Keratinocyte (primary cell): ENCODE measurements around the gene ISG20L2. TPM values are rescaled to one million over a fixed set of nuclear protein-coding genes. Genes with fewer than 3 reads are reported as not detected.

ENCODE experiments used
- DNase-seq: peaks from one replicate; pipeline ENCODE4 v3.0.0-alpha.2; 2011; ENCODE audit warnings: low read depth, missing footprints, low spot score
- FAIRE-seq: peaks from 2 replicates; lab custom pipeline; 2011; peaks lifted over from hg19 to GRCh38; lab: Jason Lieb, UNC
- H2AFZ ChIP-seq: 2 replicates; pipeline ENCODE4 v1.6.0; 2012; ENCODE audit warnings: low read length, control low read depth, inconsistent platforms; ENCODE audit not compliant: control insufficient read depth
- H3K27ac ChIP-seq: 2 replicates; pipeline ENCODE4 v1.5.1; 2011; ENCODE audit warnings: low read length; ENCODE audit not compliant: control insufficient read depth, insufficient read depth
- H3K27me3 ChIP-seq: 3 replicates; pipeline ENCODE4 v1.6.0; 2011; ENCODE audit warnings: low read length; ENCODE audit not compliant: control insufficient read depth, insufficient read depth; ENCODE audit errors: extremely low read depth
- H3K36me3 ChIP-seq, 2 experiments: 2 replicates in 1 of 2; 3 replicates in 1 of 2; pipeline ENCODE4 v1.5.1; 2011; ENCODE audit warnings: low read length in 2 of 2, mild to moderate bottlenecking in 1 of 2; ENCODE audit not compliant: control insufficient read depth in 2 of 2, insufficient read depth in 2 of 2; ENCODE audit errors: extremely low read depth in 1 of 2
- H3K4me1 ChIP-seq: 3 replicates; pipeline ENCODE4 v1.5.1; 2011; ENCODE audit warnings: low read length; ENCODE audit not compliant: control insufficient read depth, insufficient read depth; ENCODE audit errors: extremely low read depth
- H3K4me2 ChIP-seq: 3 replicates; pipeline ENCODE4 v1.6.0; 2011; ENCODE audit warnings: low read depth, low read length; ENCODE audit not compliant: control insufficient read depth, insufficient read depth; ENCODE audit errors: extremely low read depth
- H3K4me3 ChIP-seq, 3 experiments: fragments of 200-600 bp in 1 of 3; sonication (generic) in 1 of 3; 2 replicates in 2 of 3; 3 replicates in 1 of 3; pipeline ENCODE4 v1.5.1; 2011 to 2016; ENCODE audit warnings: low read length in 3 of 3, mild to moderate bottlenecking in 3 of 3, control low read depth in 2 of 3, inconsistent platforms in 1 of 3, low read depth in 1 of 3, mixed read lengths in 1 of 3, mixed run types in 1 of 3, moderate library complexity in 1 of 3; ENCODE audit not compliant: control insufficient read depth in 2 of 3, insufficient read depth in 2 of 3; ENCODE audit errors: extremely low read depth in 1 of 3
- H3K79me2 ChIP-seq: 2 replicates; pipeline ENCODE4 v1.6.0; 2012; ENCODE audit warnings: low read length; ENCODE audit not compliant: control insufficient read depth, insufficient read depth
- H3K9ac ChIP-seq: 3 replicates; pipeline ENCODE4 v1.6.0; 2011; ENCODE audit warnings: low read length; ENCODE audit not compliant: control insufficient read depth, insufficient read depth; ENCODE audit errors: extremely low read depth
- H3K9me1 ChIP-seq: 3 replicates; pipeline ENCODE4 v1.6.0; 2011; ENCODE audit warnings: low read length; ENCODE audit not compliant: control insufficient read depth, insufficient read depth; ENCODE audit errors: extremely low read depth
- H3K9me3 ChIP-seq: 2 replicates; pipeline ENCODE4 v1.5.1; 2012; ENCODE audit warnings: low read depth, low read length; ENCODE audit not compliant: control insufficient read depth
- H4K20me1 ChIP-seq: 3 replicates; pipeline ENCODE4 v1.6.0; 2011; ENCODE audit warnings: low read length; ENCODE audit not compliant: control insufficient read depth, insufficient read depth; ENCODE audit errors: extremely low read depth
- CTCF ChIP-seq, 3 experiments: IDR thresholded peaks in 1 of 3; conservative IDR thresholded peaks in 1 of 3; optimal IDR thresholded peaks in 1 of 3; 2 replicates in 2 of 3; 3 replicates in 1 of 3; pipeline versions ENCODE3 to v1.5.1; 2011; ENCODE audit warnings: low read length in 3 of 3, mild to moderate bottlenecking in 3 of 3, moderate library complexity in 2 of 3, control low read depth in 1 of 3, inconsistent platforms in 1 of 3; ENCODE audit not compliant: insufficient read depth in 2 of 3; ENCODE audit errors: extremely low read depth in 1 of 3
- EZH2 ChIP-seq: IDR thresholded peaks from one replicate; pipeline ENCODE4 v1.6.1; 2012; ENCODE audit warnings: inconsistent platforms, mild to moderate bottlenecking, low read length, moderate library complexity
- dilution Hi-C: fragments of 300-500 bp; cut with MboI; formaldehyde crosslinking; loops from one replicate; pipeline ENCODE4 v1.7.0; 2020; ENCODE audit warnings: low sequenced_read_pairs; ENCODE audit not compliant: extremely low pct_ligation_motif_present
- polyA plus RNA-seq, 5 experiments: library from polyadenylated mRNA; depleted of rRNA in 3 of 5; stranded (reverse) in 3 of 5; stranded (forward) in 1 of 5; unstranded in 1 of 5; fragments of >200 nt; gene quantifications; 1 replicate in 1 of 5; 2 replicates in 3 of 5; 3 replicates in 1 of 5; pipeline versions ENCODE4 v1.2.1 to v1.2.3, GENCODE V29; 2011 to 2012; ENCODE audit warnings: missing spikeins in 2 of 5, low read depth in 1 of 5, low replicate concordance in 1 of 5

ISG20L2 gene
- polyA plus RNA-seq, 1 donor (not counting 4 experiments of a cell fraction or from before 2014, with no cell fraction given) = 48.6 TPM

GRCh38 chr1:156747742-156748669 is 19.4 kb upstream of the ISG20L2 start:
- no peak overlapping the region for H2AFZ ChIP-seq
- peaks cover 81% of the 10 kb centered on the region for H3K79me2 ChIP-seq
- peaks cover 21 to 28% of the 10 kb centered on the region in 2 experiments for H3K36me3 ChIP-seq
- FAIRE-seq (no peak), DNase-seq (no peak)
- peaks cover 44% of the 10 kb centered on the region for H3K4me1 ChIP-seq
- no peak for TF ChIP-seq EZH2
- TF ChIP-seq CTCF (optimal IDR thresholded peaks at IDR 0.05 in 1 of 3, IDR thresholded peaks at IDR 0.05 in 1 of 3, conservative IDR thresholded peaks at IDR 0.05 in 1 of 3; ENCODE audit: extremely low read depth in 1 of 3, insufficient read depth in 2 of 3, low read length in 3 of 3) = no peak
- H3K27ac ChIP-seq = peak overlapping the region; percentile 98
- H3K9me1 ChIP-seq = no peaks in the 10 kb centered on the region
- dilution Hi-C loops = no loop called here
- H3K4me3 ChIP-seq = peak overlapping the region; percentile 88 to 99 (median 97)
- no peaks in the 10 kb centered on the region for H3K27me3 ChIP-seq
- no peaks in the 10 kb centered on the region for H4K20me1 ChIP-seq
- H3K4me2 ChIP-seq = peak overlapping the region; percentile 100
- H3K9ac ChIP-seq = peak overlapping the region; percentile 100
- H3K9me3 ChIP-seq = no peaks in the 10 kb centered on the region

- TF ChIP-seq CTCF (optimal IDR thresholded peaks at IDR 0.05 in 1 of 3, IDR thresholded peaks at IDR 0.05 in 1 of 3, conservative IDR thresholded peaks at IDR 0.05 in 1 of 3; ENCODE audit: extremely low read depth in 1 of 3, insufficient read depth in 2 of 3, low read length in 3 of 3) (peak in 2 of 3 experiments; percentile 22 to 51), EZH2 (no peak)
- Histone ChIP-seq H3K27ac (peak overlapping the region; percentile 98), H3K4me1 (peaks cover 38% of the 10 kb centered on the region), H3K9me3 (no peaks in the 10 kb centered on the region), H3K27me3 (no peaks in the 10 kb centered on the region), H2AFZ (no peak overlapping the region), H4K20me1 (no peaks in the 10 kb centered on the region), H3K4me2 (peak overlapping the region; percentile 100), H3K79me2 (peaks cover 71% of the 10 kb centered on the region), H3K4me3 (peak overlapping the region; percentile 54 to 97 (median 88)), H3K36me3 (peaks cover 25 to 28% of the 10 kb centered on the region in 2 experiments), H3K9me1 (no peaks in the 10 kb centered on the region), H3K9ac (peak overlapping the region; percentile 100)
- no peak for FAIRE-seq
- dilution Hi-C loops = no loop called here
- peak; percentile 87 for DNase-seq
Measured at GRCh38 chr1:156746728-156747631, 18.4 kb upstream of the ISG20L2 start.
